Ovary (tissue), 3 donors: ENCODE measurements around the gene MKNK2.

Source experiments
- POLR2A ChIP-seq: fragments of 450-650 bp; IDR thresholded peaks from one replicate; pipeline ENCODE4 v1.6.1; 2017; ENCODE audit warnings: antibody characterized with exemption, mild to moderate bottlenecking, moderate library complexity
- TF ChIP-seq, protein P1 (sequence below), 3 donors: fragments of 450-650 bp in 2 of 3; fragments of 200-600 bp in 1 of 3; IDR thresholded peaks; one replicate each; pipeline versions ENCODE4 v1.5.1 to v1.8.0; 2016 to 2022; ENCODE audit warnings: antibody characterized with exemption in 3 of 3, mild to moderate bottlenecking in 1 of 3
- donor health status: DM: no; HTN: no; CAD: no.

GRCh38 chr19:2050349-2050990, 574 bp downstream of the MKNK2 start:
- TF ChIP-seq, protein P1, sequence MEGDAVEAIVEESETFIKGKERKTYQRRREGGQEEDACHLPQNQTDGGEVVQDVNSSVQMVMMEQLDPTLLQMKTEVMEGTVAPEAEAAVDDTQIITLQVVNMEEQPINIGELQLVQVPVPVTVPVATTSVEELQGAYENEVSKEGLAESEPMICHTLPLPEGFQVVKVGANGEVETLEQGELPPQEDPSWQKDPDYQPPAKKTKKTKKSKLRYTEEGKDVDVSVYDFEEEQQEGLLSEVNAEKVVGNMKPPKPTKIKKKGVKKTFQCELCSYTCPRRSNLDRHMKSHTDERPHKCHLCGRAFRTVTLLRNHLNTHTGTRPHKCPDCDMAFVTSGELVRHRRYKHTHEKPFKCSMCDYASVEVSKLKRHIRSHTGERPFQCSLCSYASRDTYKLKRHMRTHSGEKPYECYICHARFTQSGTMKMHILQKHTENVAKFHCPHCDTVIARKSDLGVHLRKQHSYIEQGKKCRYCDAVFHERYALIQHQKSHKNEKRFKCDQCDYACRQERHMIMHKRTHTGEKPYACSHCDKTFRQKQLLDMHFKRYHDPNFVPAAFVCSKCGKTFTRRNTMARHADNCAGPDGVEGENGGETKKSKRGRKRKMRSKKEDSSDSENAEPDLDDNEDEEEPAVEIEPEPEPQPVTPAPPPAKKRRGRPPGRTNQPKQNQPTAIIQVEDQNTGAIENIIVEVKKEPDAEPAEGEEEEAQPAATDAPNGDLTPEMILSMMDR (IDR thresholded peaks at IDR 0.05) = no peak
- no peak for TF ChIP-seq POLR2A
